GM18868 (cell line): ENCODE data around the gene RAB15.

Experiments used
- ATAC-seq: cut with Tn5 transposase; IDR thresholded peaks from one replicate; pipeline ENCODE4 v1.9.1; 2021; ENCODE audit warnings: mild to moderate bottlenecking, moderate library complexity; ENCODE audit not compliant: unreplicated experiment

Gene RAB15

GRCh38 chr14:64990939-64991338 lies 18.8 kb upstream of the RAB15 start:
- ATAC-seq, result no peak

GRCh38 chr14:64990296-64990695 lies 18.2 kb upstream of the RAB15 start:
- no peak for ATAC-seq

- ATAC-seq, result no peak
These were observed 15.3 kb upstream of the RAB15 start for GRCh38 chr14:64987438-64987767.

- peak; percentile 92 for ATAC-seq
These were observed 14.7 kb upstream of the RAB15 start, which contains the start of gene FNTB for GRCh38 chr14:64986648-64987437. Gene FNTB (plus strand): TSS chr14:64986895. CDS start chr14:64986954, 59 bp downstream.

GRCh38 chr14:64983439-64984310 lies 11.5 kb upstream of the RAB15 start:
- no peak for ATAC-seq

GRCh38 chr14:64979336-64980074 lies 7.4 kb upstream of the RAB15 start:
- ATAC-seq, result no peak

- no peak for ATAC-seq
These were observed 2.4 kb upstream of the RAB15 start for GRCh38 chr14:64974563-64974962.

GRCh38 chr14:64973826-64974225 lies 1.7 kb upstream of the RAB15 start:
- no peak for ATAC-seq

- no peak for ATAC-seq
These were observed 898 bp upstream of the RAB15 start for GRCh38 chr14:64973026-64973442.

GRCh38 chr14:64971491-64971942 lies 619 bp downstream of the RAB15 start:
- ATAC-seq, result no peak

GRCh38 chr14:64970776-64971477 lies 1.2 kb downstream of the RAB15 start:
- ATAC-seq, result no peak

GRCh38 chr14:64970041-64970440 lies 2.1 kb downstream of the RAB15 start:
- no peak for ATAC-seq

GRCh38 chr14:64968651-64969050 lies 3.5 kb downstream of the RAB15 start:
- no peak for ATAC-seq

- no peak for ATAC-seq
These were observed 4.0 kb downstream of the RAB15 start for GRCh38 chr14:64968167-64968566.

GRCh38 chr14:64966976-64967375 lies 5.2 kb downstream of the RAB15 start:
- ATAC-seq, result no peak

GRCh38 chr14:64965356-64966000 lies 6.7 kb downstream of the RAB15 start:
- no peak for ATAC-seq

GRCh38 chr14:64963611-64964010 lies 8.5 kb downstream of the RAB15 start:
- no peak for ATAC-seq

- ATAC-seq, result no peak
These were observed 11.3 kb downstream of the RAB15 start for GRCh38 chr14:64960762-64961276.

- no peak for ATAC-seq
These were observed 13.4 kb downstream of the RAB15 start for GRCh38 chr14:64958743-64959142.

GRCh38 chr14:64958201-64958600 lies 13.9 kb downstream of the RAB15 start:
- ATAC-seq, result no peak
